ENCODE data around the gene BTG3.

DNA sequence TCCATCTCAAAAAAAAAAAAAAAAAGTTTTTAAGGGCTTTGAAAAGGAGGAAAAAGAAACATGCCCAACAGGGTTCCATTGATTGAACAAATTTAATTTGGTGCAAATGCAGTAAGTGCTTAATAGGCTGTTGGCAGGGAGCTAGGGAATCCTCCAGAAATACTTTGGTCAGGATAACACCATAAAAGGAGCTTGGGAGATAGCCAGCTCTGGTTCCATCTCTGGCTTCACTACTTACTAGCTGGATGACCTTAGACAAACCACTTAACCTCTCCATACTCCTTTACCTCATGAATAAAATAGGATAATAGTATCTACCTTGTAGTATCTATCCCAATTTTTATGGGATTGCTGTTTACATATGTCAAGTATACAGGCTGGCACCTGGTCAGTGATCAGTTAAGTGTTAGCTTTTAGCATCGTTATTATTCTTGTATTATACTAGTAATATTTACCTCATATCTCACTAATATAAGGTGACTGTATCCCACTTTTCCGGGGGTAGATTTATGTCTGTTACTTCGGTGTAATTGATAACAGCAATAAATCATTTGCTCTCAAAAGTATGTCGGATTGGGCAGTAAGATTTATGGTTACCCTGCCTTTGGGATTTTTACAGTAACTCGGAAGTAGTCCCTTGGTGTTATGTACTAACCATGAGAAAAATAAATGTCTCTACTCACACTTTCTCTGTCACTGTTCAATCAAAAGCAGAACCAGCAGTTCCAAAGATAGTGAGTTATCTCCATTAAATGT, 36.4 kb downstream of the BTG3 start:
- TF ChIP-seq, protein P1, sequence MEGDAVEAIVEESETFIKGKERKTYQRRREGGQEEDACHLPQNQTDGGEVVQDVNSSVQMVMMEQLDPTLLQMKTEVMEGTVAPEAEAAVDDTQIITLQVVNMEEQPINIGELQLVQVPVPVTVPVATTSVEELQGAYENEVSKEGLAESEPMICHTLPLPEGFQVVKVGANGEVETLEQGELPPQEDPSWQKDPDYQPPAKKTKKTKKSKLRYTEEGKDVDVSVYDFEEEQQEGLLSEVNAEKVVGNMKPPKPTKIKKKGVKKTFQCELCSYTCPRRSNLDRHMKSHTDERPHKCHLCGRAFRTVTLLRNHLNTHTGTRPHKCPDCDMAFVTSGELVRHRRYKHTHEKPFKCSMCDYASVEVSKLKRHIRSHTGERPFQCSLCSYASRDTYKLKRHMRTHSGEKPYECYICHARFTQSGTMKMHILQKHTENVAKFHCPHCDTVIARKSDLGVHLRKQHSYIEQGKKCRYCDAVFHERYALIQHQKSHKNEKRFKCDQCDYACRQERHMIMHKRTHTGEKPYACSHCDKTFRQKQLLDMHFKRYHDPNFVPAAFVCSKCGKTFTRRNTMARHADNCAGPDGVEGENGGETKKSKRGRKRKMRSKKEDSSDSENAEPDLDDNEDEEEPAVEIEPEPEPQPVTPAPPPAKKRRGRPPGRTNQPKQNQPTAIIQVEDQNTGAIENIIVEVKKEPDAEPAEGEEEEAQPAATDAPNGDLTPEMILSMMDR (conservative IDR thresholded peaks at IDR 0.05; ENCODE audit: low read length) = no peak
- no peak for TF ChIP-seq EZH2phosphoT487 (IDR thresholded peaks at IDR 0.05; ENCODE audit: borderline replicate concordance)

Data from Loucy (cell line).